ENCODE results near the gene VAT1L. TPM values are rescaled to one million over a fixed set of nuclear protein-coding genes. Genes with fewer than 3 reads are reported as not detected.

VAT1L gene
- total RNA-seq, 6 experiments from 2014 or later, result 0.19 to 0.64 (median 0.51) TPM; not detected in 1

GRCh38 chr16:77948835-77949234 lies 160.5 kb downstream of the VAT1L start:
- Histone ChIP-seq H3K27me3 (no peaks in the 10 kb centered on the region), H3K36me3 (no peaks in the 10 kb centered on the region), H3K4me3 (no peak overlapping the region), H3K4me1 (no peaks in the 10 kb centered on the region), H3K9me3 (no peaks in the 10 kb centered on the region), H3K27ac (no peak overlapping the region)
- WGBS (ENCODE audit: insufficient coverage, low coverage, low lambda C conversion rate, missing lambda C conversion rate), result 36% methylated on average over 5 of the region's 5 CpGs
- no peak for ATAC-seq
- TF ChIP-seq POLR2A (IDR thresholded peaks at IDR 0.05), result no peak
- TF ChIP-seq CTCF (IDR thresholded peaks at IDR 0.05), result no peak
- DNase-seq, result no peak
- intact Hi-C loops (cut with DNase I), result no loop called here

- Histone ChIP-seq H3K27me3 (no peaks in the 10 kb centered on the region), H3K4me1 (no peaks in the 10 kb centered on the region), H3K4me3 (no peak overlapping the region), H3K27ac (no peak overlapping the region), H3K9me3 (no peaks in the 10 kb centered on the region), H3K36me3 (no peaks in the 10 kb centered on the region)
- TF ChIP-seq POLR2A (IDR thresholded peaks at IDR 0.05) (no peak), CTCF (IDR thresholded peaks at IDR 0.05) (no peak)
- DNase-seq (no peak), ATAC-seq (no peak)
- intact Hi-C loops (cut with DNase I), result no loop called here
- 75% methylated on average over 2 of the region's 2 CpGs for WGBS (ENCODE audit: insufficient coverage, low coverage, low lambda C conversion rate, missing lambda C conversion rate)
Observed at GRCh38 chr16:77949445-77949844, 161.1 kb downstream of the VAT1L start.

GRCh38 chr16:77951788-77952187 lies 163.4 kb downstream of the VAT1L start:
- intact Hi-C loops (cut with DNase I), result no loop called here
- no peaks in the 10 kb centered on the region for H3K36me3 ChIP-seq
- 4% methylated on average over 2 of the region's 2 CpGs for WGBS (ENCODE audit: insufficient coverage, low coverage, low lambda C conversion rate, missing lambda C conversion rate)
- DNase-seq (no peak), ATAC-seq (peak; percentile 63 to 72 (median 70))
- H3K4me1 ChIP-seq, result no peaks in the 10 kb centered on the region
- H3K4me3 ChIP-seq, result no peak overlapping the region
- H3K27me3 ChIP-seq, result no peaks in the 10 kb centered on the region
- TF ChIP-seq CTCF (IDR thresholded peaks at IDR 0.05) (peak in 3 of 4 donors; percentile 33 to 53 (median 47)), POLR2A (IDR thresholded peaks at IDR 0.05) (no peak)
- no peaks in the 10 kb centered on the region for H3K9me3 ChIP-seq
- no peak overlapping the region for H3K27ac ChIP-seq

- Histone ChIP-seq H3K36me3 (no peaks in the 10 kb centered on the region), H3K9me3 (no peaks in the 10 kb centered on the region), H3K4me1 (no peaks in the 10 kb centered on the region), H3K27me3 (no peaks in the 10 kb centered on the region), H3K4me3 (no peak overlapping the region), H3K27ac (no peak overlapping the region)
- ATAC-seq, result no peak
- DNase-seq, result no peak
- intact Hi-C loops (cut with DNase I), result no loop called here
- TF ChIP-seq CTCF (IDR thresholded peaks at IDR 0.05) (no peak), POLR2A (IDR thresholded peaks at IDR 0.05) (no peak)
- 73% methylated on average over 5 of the region's 8 CpGs for WGBS (ENCODE audit: insufficient coverage, low coverage, low lambda C conversion rate, missing lambda C conversion rate)
Observed at GRCh38 chr16:77955127-77955526, 166.8 kb downstream of the VAT1L start.

- no peaks in the 10 kb centered on the region for H3K36me3 ChIP-seq
- ATAC-seq (no peak), DNase-seq (no peak)
- H3K27me3 ChIP-seq, result no peaks in the 10 kb centered on the region
- TF ChIP-seq CTCF (IDR thresholded peaks at IDR 0.05), result no peak
- TF ChIP-seq POLR2A (IDR thresholded peaks at IDR 0.05), result no peak
- no peaks in the 10 kb centered on the region for H3K4me1 ChIP-seq
- no peak overlapping the region for H3K4me3 ChIP-seq
- no peaks in the 10 kb centered on the region for H3K9me3 ChIP-seq
- intact Hi-C loops (cut with DNase I), result no loop called here
- 59% methylated on average over 4 of the region's 4 CpGs for WGBS (ENCODE audit: insufficient coverage, low coverage, low lambda C conversion rate, missing lambda C conversion rate)
- H3K27ac ChIP-seq, result no peak overlapping the region
Observed at GRCh38 chr16:77956231-77956630, 167.9 kb downstream of the VAT1L start.

Data from right lobe of liver (tissue), 6 donors.